ENCODE measurements around the gene DDX5.

The DDX5 gene

DNA sequence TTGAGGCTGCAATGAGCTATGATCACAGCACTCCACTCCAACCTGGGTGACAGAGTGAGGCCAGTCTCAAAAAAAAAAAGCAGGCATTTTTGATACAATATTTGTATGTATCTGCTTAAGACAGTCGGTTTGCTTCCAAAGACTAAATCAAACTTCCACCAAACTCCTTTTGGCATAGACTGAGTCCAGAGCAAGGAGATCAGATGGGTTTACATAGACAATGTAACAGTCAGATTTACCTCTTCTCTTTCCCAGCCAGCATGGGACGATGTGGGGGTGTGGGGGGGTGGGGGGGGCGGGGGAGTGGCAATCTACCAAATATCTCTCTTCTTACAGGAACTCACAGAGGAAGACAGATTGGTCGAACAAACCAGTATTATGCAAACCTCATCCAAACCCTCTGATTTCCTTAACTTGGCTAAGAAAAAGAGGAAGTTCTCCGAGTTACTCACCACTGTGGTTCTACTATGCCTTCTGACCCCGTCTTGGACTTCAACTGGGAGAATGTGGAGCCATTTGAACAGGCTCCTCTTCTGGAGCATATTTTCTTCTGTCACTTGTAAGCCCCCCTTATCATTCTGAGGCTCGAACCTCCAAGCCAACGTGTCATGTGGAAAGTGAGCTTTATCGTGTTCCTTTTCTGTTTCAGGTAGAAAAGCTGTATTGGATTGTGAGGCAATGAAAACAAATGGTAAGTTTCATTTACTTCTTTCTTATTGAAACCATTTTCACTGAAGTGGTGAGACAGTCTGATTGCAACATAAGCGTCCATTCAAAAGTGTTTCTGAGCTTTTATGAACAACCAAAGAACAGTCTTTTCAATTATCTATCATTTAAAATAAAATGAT, 57.2 kb downstream of the DDX5 start, which contains the start of gene MILR1:
Gene MILR1, plus strand, starts transcription at position 451 of the 848 bp plus-strand sequence. Its CDS starts 54 bp downstream, at position 505.
- no peaks in the 10 kb centered on the region for H3K4me1 ChIP-seq (ENCODE audit: control insufficient read depth, insufficient read depth, low read length)
- H3K36me3 ChIP-seq (ENCODE audit: control insufficient read depth in 2 of 2, insufficient read depth in 1 of 2, low read length in 2 of 2) = no peaks in the 10 kb centered on the region
- TF ChIP-seq PRDM1 (tag by site-specific recombination; IDR thresholded peaks at IDR 0.05) (peak; percentile 45; the same call in 1 of the 2 replicates), EGR2 (tag by site-specific recombination; IDR thresholded peaks at IDR 0.05; ENCODE audit: low read depth) (no peak), RBAK (tag by site-specific recombination; IDR thresholded peaks at IDR 0.05) (no peak), OSR2 (tag by site-specific recombination; IDR thresholded peaks at IDR 0.05) (no peak), ZNF791 (tag by site-specific recombination; IDR thresholded peaks at IDR 0.05) (no peak)
- H3K9me3 ChIP-seq (ENCODE audit: control insufficient read depth, insufficient read depth, low read depth, low read length) = no peaks in the 10 kb centered on the region
- no peak within 1 kb of the TSS for H3K27ac ChIP-seq (ENCODE audit: extremely low read depth, low read depth, low read length)
- ChIA-PET POLR2A (no interaction called here), CTCF (interaction anchor here (0.6 to 1.6 kb wide), 4 partner anchors 28 to 203 kb away, joined by 3 to 7 read pairs (median 4); no protein-coding TSS in a partner anchor)
- no peak within 1 kb of the TSS for H3K4me3 ChIP-seq (ENCODE audit: low read depth, low read length)
